CD1c-positive myeloid dendritic cell (primary cell): ENCODE measurements around the gene OXA1L.
"Not testable (repeated sequence)": the region's sequence is repeated elsewhere in the genome, so short reads cannot be mapped to it uniquely, and the experiment has no call there.

ENCODE experiments used
- DNase-seq: peaks from one replicate; pipeline ENCODE4 v3.0.0-alpha.2; 2016; ENCODE audit errors: extremely low spot score

Gene OXA1L

DNA sequence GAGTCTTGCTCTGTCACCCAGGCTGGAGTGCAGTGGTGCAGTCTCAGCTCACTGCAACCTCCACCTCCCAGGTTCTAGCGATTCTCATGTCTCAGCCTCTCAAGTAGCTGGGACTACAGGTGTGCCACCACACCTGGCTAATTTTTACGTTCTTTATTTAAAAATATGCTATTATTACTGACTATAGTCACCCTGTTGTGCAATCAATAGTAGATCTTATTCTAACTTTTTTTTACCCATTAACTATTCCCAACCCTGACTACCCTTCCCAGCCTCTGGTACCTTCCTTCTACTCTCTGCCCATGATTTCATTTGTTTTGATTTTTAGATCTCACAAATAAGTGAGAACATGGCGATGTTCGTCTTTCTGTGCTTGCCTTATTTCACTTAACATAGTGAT is 2.5 kb downstream of the OXA1L start:
- no peak for DNase-seq

DNA sequence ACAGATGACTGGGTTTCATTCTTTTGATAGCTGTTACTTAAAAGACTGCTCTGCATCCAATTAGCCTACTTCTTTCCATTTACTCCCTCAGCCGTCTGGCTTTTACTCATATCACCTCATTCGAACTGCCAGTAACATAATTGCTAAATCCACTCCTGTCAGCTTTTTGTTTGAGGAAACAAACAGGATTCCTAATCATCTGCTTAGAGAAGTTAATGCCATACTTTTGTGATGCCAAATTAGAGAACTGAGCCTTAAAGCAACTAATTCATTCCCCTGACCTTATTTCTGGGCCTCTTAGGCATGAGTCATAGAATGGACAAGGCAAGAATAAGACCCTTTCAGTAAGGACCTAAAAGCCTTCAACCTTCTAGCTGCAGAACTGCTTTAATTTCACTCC is 2.9 kb downstream of the OXA1L start:
- peak; percentile 56 for DNase-seq

GRCh38 chr14:22770481-22771187 is 4.1 kb downstream of the OXA1L start:
- DNase-seq = no peak

DNA sequence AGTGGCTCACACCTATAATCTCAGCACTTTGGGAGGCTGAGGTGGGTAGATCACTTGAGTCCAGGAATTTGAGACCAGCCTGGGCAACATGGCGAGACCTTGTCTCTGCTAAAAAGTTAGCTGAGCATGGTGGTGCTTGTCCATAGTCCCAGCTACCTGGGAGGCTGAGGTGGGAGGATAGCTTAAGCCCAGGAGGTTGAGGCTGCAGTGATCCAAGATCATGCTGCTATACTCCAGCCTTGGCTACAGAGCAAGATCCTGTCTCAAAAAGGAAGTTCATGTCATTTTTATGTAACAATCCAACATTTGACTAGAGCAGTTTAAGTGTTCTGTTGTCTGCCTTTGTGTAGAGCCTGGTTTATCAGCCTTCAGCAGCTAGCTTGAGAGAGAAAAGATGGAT is 6.2 kb downstream of the OXA1L start:
- DNase-seq = no peak

DNA sequence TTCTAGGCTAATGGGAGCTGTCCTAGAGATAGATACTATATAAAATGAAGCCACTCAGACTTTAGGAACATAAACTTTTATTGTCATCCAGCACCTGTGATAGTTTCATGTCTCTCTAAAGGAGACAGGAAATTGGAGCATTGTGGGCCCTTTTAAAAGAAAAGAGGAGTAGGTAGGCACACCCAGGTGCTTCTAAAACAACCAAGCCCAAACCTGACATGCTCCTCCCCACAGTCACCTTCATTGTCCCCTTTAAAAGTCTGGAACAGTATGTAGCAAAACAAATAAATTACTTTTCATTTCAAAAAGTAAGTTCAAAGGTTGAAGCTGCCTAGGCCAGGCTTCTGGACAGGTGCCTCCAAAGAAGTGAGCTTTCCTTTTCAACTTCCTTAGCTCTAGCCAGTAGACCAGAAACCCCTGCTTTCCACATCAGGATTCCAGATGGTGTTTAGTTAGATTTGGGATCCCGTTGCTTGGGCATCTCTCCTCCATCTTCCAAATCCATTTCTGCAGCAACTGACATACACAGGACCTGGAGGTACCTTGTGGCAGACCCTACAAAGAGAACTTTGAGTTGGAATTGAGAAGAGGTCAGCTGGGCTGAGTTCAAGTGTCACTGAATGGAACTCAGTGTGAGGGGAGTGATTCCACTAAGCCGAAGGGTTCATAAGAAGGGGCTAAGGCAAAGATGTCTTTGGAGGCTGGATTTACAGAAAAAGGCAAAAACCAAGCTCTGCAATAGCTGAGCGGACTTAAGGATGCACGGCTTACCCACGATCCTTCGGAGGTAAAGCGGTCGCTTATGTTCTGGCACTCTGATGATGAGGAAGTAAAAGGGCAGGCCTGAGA is 6.9 kb downstream of the OXA1L start:
- no peak for DNase-seq

DNA sequence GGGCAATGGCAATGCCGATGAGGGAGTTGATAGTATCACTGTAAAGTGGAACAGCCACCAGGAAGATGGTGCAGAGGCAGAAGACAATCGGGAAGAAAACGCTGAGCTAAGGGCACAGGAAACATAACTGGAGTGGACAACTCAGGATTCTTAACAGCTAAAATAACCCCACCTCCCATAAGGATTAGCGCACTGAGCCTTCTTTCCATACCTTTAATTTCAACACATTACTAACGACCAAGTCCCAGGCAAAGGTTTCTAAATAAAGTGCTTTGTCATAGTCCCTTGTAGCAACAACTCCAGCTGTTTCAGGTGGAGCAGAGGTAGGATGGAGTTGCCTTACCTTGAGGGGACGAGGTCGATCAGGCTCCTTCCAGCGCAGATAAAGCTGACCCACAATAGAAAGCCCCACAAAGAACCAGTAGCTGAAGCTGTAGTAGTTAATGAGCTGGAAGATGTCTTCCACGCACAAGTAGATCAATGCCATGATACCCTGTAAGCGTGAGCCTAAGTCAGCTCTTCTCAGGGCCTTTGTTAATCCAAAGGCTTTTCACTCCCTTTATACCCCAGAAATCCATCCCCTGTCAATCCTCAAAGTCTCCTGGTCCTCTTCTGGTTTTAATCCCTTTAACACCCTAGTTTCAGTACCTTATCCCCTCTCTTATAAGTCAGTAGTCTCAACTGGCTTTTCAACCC is 7.7 kb downstream of the OXA1L start:
- DNase-seq = no peak

- no peak for DNase-seq
Observed at GRCh38 chr14:22776215-22776614, 9.7 kb downstream of the OXA1L start.

GRCh38 chr14:22776849-22777248 is 10.4 kb downstream of the OXA1L start:
- DNase-seq = not testable (repeated sequence)

DNA sequence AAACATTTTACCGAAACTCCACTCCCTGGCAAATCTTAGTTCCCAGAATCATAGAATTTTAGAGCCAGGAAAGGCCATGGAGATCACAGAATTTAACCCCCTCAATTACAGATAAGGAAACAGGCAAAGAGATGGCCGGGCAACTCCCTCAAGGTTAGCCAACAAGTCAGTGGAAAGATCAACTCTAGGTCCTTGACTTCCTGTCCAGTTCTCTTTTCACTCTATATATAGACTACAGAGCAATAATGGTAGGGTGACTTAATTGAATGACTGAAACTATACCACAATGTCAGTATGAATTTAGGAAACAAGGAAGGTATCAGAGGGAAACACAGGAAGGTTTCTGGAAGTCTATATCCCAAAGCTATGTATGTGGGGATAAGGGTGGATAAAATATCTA is 11.6 kb downstream of the OXA1L start:
- DNase-seq = no peak

DNA sequence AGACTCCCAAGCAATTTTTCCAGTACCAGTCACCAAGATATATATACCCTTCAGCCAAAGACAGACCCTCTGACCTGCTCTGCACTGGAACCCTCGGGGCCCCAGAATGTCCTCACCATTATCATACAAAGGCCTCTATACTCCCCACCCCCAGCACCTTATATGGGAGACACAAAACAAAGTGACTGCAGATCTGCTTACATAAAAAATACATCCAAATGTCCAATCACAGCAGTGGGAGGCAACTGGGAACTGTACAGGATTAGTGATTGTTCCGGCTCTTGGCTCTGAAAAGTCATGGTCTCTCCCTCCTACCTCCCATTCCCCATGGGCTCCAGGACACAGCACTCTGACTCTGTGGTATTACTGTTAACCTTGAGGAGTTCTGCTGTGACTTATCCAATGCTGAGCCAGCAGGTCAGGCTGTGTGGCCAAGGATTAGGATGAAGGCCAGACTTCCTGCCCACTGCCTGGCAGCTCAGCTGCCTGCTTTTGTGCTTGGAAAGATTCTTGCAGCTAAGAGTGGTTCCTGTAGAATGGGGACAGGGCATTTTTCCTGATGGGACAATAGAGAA is 13.7 kb downstream of the OXA1L start:
- DNase-seq = no peak

- no peak for DNase-seq
Observed at GRCh38 chr14:22780941-22781300, 14.4 kb downstream of the OXA1L start.

DNA sequence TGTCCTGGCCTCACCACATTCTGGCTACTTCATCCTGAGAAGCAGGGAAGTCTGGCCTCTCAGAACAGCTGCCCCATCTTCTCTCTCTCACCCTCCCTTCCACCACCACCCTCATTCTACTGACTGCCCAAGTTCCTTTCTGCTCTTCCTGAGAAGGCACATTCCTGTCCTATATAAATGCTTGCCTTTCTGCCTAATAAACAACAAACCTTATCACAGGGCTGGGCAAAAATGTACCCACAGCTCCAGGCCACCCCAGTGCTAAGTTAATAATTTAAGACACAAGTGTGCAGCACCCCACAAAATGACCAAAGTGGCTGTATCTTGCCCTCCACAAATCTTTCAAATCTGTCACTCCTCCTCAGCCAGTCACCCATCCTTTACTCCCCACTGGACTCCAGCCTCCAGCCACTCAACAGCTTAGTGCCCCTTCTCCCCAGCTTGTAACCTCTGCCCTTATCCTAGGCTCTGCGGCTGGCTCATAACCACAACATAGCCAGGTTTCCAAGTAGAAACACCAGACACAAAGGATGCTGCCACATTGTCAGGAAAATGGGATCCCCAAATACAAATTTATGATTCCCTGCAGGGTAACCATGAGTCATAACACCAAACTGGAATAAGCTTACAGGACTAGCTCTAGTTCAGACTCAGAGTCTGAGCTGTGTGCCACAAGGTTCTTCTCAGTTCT is 15.0 kb downstream of the OXA1L start:
- DNase-seq = no peak

DNA sequence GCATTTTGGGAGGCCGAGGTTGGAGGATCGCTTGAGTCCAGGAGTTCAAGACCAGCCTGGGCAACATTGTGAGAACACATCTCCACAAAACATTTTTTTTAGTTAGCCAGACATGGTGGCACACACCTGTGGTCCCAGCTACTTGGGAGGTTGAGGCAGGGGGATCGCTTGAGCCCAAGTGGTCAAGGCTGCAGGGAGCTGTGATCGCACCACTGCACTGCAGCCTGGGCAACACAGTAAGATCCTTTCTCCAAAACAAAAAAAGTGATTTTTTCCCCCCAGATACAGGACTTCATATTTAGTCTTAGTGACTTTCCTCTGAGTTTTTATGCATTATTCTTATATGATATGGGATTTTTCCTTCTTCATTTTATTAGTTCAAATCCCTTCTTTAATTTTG is 20.2 kb downstream of the OXA1L start:
- DNase-seq = no peak

GRCh38 chr14:22791301-22791700 is 24.8 kb downstream of the OXA1L start:
- DNase-seq = peak; percentile 79

- no peak for DNase-seq
Observed at GRCh38 chr14:22792158-22792557, 25.7 kb downstream of the OXA1L start.

DNA sequence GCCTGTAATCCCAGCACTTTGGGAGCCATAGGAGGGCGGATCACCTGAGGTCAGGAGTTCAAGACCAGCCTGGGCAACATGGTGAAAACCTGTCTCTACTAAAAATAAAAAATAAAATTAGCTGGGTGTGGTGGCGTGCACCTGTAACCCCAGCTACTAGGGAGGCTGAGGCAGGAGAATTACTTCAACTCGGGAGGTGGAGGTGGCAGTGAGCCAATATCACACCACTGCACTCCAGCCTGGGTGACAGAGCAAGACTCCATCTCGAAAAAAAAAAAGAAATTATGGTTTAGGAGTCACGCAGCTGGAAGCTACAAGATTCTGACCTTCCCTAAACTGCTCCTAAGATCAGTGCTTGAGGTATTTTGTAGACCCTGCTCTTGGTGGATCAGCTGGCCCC is 27.1 kb downstream of the OXA1L start:
- not testable (repeated sequence) for DNase-seq

GRCh38 chr14:22793976-22794375 is 27.5 kb downstream of the OXA1L start:
- no peak for DNase-seq

DNA sequence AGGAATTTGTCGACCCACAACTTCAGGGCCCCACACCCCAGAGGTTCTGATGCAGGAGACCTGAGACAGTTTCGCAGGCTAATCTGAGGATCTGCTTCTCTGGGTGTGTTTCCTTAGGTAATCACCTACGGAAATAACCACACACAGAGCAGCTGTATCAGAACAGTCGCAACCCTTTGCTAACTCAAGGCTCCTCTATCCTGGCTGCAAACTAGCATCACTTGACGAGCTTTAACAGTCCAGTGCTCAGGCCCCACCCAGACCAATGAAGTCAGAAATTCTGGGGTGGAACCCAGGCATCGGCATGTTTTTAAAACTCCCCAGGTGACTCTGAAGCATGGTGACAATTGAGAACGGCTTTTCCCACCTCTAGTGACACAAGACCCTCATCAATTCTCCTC is 28.1 kb downstream of the OXA1L start:
- no peak for DNase-seq

GRCh38 chr14:22796087-22796707 is 29.7 kb downstream of the OXA1L start:
- DNase-seq = no peak

DNA sequence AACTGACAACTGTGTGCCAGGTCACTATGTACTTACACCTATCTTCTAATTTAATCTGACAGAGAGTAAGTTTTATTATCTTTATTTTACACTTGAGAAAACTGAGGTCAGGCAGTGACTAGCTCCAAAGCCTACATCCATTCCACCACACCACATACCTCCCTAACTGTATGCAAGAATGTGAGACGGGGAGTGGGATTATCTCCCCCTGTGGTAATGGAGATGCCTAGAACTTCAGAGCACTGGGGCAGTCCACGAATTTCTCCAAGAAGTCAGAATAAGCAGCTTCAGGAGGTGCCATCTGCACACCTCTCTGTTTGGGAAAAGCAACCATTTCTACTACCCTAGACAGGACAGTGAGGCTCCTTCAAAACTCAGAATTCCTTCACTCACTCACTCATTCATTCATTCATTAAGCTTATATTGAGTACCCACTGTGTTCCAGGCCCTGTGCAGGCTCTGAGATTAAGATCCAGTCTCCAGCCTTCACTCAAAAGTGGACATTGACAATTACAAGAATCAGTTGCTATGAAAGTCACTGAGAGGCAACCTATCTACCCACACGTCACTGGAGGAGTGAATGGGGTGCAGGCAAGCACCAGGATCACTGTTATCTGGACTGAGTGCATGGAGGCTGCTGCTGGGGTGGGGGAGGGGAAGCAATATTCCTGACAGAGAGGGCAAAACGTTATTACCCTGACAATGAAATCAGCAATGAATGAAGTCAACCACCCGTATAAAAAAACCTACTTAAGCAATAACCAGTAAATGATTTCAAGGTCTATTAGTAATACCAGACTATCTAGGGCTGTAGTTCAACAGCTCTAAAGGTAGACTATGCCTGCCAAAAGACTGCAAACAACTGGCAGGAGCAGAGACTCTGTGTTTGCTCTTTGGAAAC is 30.8 kb downstream of the OXA1L start:
- no peak for DNase-seq
